ENCODE data around the gene ERCC8.

GRCh38 chr5:60993875-60994571 lies 49.2 kb upstream of the ERCC8 start:
- no peak for TF ChIP-seq SREBF2 (IDR thresholded peaks at IDR 0.05; ENCODE audit: low read length)
- no peak for TF ChIP-seq ZBTB40 (IDR thresholded peaks at IDR 0.05; ENCODE audit: borderline replicate concordance)
- no peak for TF ChIP-seq MTA2 (IDR thresholded peaks at IDR 0.05; ENCODE audit: low read depth)
